ENCODE results near the gene TRAPPC1.

TRAPPC1 gene

DNA sequence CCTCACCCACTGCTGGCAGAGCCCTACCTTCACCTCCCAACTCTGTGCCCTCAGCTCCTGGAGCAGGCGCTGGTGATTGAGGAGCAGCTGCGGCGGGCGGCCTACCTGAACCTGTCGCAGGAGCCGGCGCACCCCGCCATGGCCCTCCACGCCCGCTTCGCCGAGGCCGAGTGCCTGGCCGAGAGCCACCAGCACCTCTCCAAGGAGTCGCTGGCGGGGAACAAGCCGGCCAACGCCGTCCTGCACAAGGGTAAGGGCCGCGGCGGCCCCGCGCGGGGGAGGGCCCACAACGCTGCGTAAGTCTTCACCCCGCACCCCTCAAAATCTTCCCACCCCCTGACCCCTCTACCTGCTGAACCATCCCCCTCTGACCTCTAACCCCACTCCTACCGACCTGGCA lies 22.7 kb downstream of the TRAPPC1 start:
- DNase-seq (ENCODE audit: insufficient read length, low spot score) = no peak
- FAIRE-seq = no peak

GRCh38 chr17:7903154-7904103 lies 28.3 kb downstream of the TRAPPC1 start:
- DNase-seq (ENCODE audit: insufficient read length, low spot score) = no peak
- FAIRE-seq = no peak

DNA sequence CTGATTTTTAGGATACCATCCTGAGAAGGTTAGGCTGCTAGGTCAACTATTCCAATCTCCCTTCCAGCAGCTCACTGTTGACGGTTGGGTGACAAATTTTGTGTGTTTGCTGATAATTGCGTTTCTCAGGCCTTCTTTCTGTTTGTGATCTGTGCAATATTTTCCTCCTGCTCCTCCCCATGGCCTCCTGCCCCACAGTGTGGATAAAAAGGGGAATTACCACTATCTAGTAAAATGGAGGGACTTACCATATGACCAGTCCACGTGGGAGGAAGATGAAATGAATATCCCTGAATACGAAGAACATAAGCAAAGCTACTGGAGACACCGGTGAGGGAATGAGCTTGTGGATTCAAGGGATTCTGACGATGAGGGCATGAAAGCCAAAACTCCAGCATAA lies 34.0 kb downstream of the TRAPPC1 start:
- DNase-seq (ENCODE audit: insufficient read length, low spot score) (no peak), FAIRE-seq (no peak)

DNA sequence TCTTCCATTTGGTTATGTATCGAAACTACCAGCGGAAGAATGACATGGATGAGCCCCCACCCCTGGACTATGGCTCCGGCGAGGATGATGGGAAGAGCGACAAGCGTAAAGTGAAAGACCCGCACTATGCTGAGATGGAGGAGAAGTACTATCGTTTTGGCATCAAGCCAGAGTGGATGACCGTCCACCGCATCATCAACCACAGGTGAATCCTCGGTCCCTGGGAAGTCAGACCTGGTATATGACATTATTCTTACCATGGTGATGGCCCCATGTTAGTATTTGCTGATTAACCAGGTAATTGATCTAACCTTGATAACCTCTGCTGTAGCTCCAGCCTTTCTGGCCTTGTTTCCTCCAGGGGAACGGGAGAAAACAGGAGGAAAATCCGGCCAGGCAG lies 34.7 kb downstream of the TRAPPC1 start:
- FAIRE-seq (no peak), DNase-seq (ENCODE audit: insufficient read length, low spot score) (no peak)

GRCh38 chr17:7894866-7895265 lies 36.9 kb downstream of the TRAPPC1 start:
- no peak for FAIRE-seq
- DNase-seq (ENCODE audit: insufficient read length, low spot score) = no peak

DNA sequence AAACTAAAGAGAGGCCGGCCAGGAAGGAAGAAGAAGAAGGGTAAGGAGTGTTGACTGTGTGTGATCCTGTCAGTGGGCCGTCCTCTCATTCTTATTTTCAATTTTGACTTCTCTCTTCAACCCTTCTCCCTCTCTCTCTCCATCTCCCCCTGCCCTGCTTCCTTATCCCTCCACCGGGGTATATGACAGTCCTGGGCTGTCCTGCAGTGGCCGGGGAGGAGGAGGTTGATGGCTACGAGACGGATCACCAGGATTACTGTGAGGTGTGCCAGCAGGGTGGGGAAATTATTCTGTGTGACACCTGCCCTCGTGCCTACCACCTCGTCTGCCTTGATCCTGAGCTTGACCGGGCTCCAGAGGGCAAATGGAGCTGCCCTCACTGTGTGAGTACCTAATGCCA lies 37.5 kb downstream of the TRAPPC1 start:
- FAIRE-seq = no peak

DNA sequence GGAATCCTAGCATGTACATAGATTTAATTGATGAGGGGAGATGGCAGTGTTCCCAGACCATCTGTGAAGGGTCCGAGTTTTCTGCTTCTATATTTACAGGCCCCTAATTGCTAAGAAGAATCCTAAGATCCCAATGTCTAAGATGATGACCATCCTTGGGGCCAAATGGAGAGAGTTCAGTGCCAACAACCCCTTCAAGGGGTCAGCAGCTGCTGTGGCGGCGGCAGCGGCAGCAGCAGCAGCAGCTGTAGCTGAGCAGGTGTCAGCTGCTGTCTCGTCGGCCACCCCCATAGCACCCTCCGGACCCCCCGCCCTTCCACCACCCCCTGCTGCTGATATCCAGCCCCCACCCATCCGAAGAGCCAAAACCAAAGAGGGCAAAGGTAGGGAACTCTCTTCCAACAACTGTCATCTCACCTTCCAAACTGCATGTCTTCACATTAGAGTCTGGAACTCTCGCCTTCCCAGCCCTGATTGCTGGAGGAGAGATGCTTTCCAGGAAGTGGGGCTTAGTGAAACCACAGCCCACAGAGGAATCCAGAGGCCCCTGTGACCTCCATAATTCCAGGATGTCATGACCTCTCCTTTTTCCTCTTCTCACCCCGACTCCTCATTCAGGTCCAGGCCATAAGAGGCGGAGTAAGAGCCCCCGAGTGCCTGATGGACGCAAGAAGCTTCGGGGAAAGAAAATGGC lies 38.4 kb downstream of the TRAPPC1 start:
- DNase-seq (ENCODE audit: insufficient read length, low spot score) (no peak), FAIRE-seq (no peak)

More for the DNA sequence above, 37.5 kb downstream of the TRAPPC1 start:
- DNase-seq (ENCODE audit: insufficient read length, low spot score) = no peak

- FAIRE-seq (no peak), DNase-seq (ENCODE audit: insufficient read length, low spot score) (no peak)
These were observed 42.4 kb downstream of the TRAPPC1 start for GRCh38 chr17:7889166-7889955.

- FAIRE-seq (peak; percentile 87), DNase-seq (ENCODE audit: insufficient read length, low spot score) (no peak)
These were observed 43.4 kb downstream of the TRAPPC1 start, which contains the start of gene CHD3 for GRCh38 chr17:7888184-7888920. Gene CHD3, plus strand, starts transcription at chr17:7888789. Its CDS starts 212 bp downstream, at chr17:7889001.

GRCh38 chr17:7887482-7888183 lies 44.1 kb downstream of the TRAPPC1 start:
- FAIRE-seq (peak; percentile 91), DNase-seq (ENCODE audit: insufficient read length, low spot score) (peak; percentile 74)

DNA sequence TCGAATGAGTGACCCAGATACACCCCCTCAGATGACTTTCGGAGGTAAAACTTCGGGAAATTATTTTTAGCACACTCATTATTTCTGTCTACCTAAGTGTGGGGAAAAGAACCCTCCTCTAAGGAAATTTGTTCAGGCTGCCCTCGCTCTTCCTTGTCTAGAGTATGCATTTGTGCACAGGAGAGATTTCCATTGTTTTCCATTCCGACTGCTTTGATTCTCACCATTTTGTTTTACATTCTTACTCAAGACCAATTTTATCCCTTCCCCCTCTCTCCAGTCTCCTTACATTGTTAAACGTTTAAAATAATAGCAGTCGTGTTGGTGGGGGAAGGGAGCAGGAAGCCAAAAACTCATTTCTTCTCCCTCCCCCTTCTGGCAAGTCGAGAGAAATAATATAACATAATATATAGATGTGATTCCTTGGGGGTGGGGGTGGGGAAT lies 44.7 kb downstream of the TRAPPC1 start:
- no peak for DNase-seq (ENCODE audit: insufficient read length, low spot score)
- no peak for FAIRE-seq

DNA sequence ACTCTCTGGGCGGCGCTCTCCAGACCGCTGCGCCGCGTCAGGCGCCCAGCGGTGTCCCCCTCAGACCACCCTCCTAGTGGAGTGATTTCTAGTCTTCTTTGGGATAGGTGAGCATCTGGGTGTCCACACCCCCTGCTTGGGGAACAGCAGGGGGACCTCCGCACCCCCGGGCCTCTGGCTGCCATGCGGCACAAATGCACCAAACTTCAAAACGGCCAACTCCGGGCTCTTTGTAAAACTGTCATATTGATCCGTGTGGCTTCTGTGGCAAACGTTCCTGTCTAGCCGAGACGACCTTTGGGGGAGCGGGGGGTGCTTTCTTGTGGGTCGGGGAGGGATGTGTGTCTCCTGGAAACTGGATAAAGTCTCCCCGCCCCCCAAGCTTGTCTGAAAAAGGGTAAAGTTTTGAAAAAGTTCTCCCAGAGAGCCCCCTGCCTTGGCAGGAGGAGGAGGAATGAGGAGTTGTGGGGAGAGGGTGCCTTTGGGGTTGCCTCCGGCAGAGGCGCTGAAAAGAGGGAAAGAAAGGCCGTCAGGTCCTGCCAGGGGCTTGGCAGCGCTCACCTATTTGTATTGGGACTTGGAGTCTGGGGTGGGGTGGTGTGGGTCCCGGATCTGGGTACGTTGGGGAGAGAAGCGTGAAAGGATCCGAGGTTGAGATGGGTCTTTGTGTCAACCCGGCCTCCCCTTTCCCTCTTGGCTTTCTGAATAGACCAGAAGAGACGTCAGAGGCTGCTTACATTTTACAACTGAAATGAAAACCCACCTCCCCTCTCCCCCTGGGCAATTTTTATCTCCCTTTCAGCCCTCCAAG lies 45.3 kb downstream of the TRAPPC1 start:
- DNase-seq (ENCODE audit: insufficient read length, low spot score) (peak; percentile 40), FAIRE-seq (peak; percentile 82)

DNA sequence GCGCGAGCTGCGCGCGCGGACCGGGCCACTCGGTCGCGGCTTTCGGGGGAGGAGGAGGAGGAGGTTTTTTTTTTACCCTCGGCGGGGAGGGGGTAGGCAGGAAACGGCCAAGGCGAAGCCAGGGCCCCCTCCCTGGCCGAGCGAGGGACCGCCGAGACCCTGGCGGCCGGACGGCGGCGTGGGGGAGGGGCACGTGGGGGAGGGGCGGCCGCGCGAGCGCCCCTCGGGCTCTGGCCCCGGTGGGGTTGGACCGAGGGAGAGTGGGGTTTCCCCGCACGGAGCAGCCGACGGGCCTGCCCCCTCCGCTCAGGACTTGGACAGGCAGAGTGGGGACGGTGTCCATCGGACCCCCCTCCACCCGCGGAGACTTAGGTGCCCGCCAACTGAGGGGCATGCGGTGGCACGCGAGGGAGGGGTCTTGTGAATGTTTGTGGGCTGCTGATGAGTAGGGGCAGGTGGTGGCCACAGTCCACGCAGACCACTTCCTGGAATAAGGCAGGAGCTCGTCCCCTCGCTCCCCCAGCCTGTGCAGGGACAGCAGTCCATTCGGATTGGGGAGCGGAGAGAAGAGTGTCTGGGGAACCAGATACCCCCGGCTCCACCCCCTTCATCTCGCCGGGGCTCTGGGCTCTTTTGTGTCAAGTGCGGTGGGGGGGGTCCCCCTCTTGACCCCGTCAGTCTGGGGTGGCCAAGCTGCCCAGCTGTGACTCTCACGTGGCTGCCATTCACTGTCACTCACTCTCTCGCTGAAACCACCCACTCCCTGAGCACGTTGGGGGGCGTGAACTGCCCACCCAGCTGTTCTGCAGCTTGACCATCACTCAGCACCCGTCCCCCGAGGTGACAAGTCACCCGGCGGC lies 46.1 kb downstream of the TRAPPC1 start:
- peak; percentile 65 for DNase-seq (ENCODE audit: insufficient read length, low spot score)
- peak; percentile 57 for FAIRE-seq

DNA sequence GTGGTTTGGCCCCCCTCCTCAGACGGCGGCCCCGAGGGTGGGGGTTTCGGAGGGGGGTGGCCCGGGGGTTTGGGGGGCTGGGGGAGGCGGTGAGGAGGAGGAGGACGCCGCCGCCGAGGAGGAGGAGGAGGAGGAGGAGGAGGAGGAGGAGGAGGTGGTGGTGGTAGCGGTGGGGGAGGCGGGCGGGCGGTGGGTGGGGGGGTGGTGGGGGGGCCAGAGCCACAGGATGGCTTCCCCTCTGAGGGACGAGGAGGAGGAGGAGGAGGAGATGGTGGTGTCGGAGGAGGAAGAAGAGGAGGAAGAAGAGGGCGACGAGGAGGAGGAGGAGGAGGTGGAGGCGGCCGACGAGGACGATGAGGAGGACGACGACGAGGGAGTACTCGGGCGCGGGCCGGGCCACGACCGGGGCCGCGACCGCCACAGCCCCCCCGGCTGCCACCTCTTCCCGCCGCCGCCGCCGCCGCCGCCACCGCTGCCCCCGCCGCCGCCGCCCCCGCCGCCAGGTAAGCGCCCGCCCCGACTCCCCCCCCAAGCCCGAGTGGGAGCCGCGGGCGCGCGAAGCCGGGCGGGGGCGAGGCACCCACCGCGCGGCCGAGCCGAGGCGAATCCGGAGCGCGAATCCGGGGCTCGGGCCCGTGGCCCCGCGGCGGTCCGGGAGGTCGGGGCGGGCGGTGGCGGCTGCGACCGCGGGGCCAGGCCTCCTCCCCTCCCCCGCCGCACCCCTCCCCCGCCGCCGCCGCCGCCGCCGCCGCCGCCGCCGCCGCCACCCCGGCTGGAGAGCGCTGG lies 47.0 kb downstream of the TRAPPC1 start:
- FAIRE-seq (no peak), DNase-seq (ENCODE audit: insufficient read length, low spot score) (no peak)

GRCh38 chr17:7883781-7884386 lies 47.9 kb downstream of the TRAPPC1 start:
- no peak for FAIRE-seq
- DNase-seq (ENCODE audit: insufficient read length, low spot score) = no peak

DNA sequence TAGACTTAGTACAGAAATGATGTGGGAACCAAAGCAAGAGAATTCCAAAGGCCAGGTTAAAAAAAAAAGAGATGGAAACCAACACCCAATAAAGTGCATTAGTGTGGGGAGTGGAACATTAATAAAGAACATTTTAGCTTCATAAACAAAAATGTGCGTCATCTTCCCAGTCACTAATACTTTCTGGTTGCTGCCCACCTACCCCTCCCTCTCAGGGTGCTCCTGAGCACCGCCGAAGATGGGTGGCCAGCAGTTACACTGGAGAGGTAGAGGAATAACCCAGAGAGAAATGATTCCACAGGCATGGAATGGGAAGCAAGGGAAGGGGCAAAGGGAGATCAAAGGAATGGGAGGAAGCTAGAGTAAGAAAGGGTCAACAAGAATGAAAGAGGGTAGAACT lies 49.1 kb downstream of the TRAPPC1 start:
- DNase-seq (ENCODE audit: insufficient read length, low spot score) (no peak), FAIRE-seq (no peak)

- peak; percentile 28 for FAIRE-seq
These were observed 49.7 kb downstream of the TRAPPC1 start for GRCh38 chr17:7882068-7882467.

More at GRCh38 chr17:7882068-7882467, 49.7 kb downstream of the TRAPPC1 start:
- no peak for DNase-seq (ENCODE audit: insufficient read length, low spot score)

Measured in GM19239 (cell line).